ENCODE measurements around the gene RRN3. TPM values are rescaled to one million over a fixed set of nuclear protein-coding genes. Genes with fewer than 3 reads are reported as not detected.
"Not testable (repeated sequence)": the region's sequence is repeated elsewhere in the genome, so short reads cannot be mapped to it uniquely, and the experiment has no call there.

RRN3 gene
- total and polyA plus RNA-seq, 2 donors from 2014 or later, result 12.3 to 24.7 TPM

DNA sequence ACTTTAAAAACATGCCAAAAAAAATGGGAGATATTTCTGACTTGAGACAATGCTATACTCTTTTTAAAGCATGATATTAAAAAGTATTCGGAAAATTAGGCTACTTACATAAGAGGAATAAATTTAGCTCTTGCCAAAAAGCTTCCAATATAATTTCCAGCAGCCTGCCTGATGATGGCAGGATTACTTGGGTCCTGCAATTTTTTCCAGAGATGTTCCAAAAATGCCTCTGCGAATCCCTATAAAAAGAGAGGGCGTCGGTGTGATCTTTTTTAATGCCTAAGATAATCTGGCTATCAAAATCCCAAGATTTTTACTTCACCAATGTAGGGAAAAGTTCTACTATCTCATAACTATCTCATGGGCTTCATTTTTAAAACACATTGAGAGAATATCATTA lies 23.1 kb downstream of the RRN3 start:
- FAIRE-seq; H3K9me3 ChIP-seq (ENCODE audit: control insufficient read depth in 2 of 3, insufficient read depth in 1 of 3, low read length in 3 of 3); H3K4me3 ChIP-seq (ENCODE audit: low read length in 3 of 3); DNase-seq; intact Hi-C loops (cut with DNase I); H3K4me1 ChIP-seq (ENCODE audit: control insufficient read depth in 2 of 3, insufficient read depth in 2 of 3, low read depth in 1 of 3, low read length in 3 of 3); H3K9ac ChIP-seq (ENCODE audit: low read length in 3 of 3); H3K27ac ChIP-seq (ENCODE audit: low read depth in 2 of 2, low read length in 2 of 2); H3K27me3 ChIP-seq (ENCODE audit: control insufficient read depth, insufficient read depth, low read length): not testable (repeated sequence)
- peaks cover 4 to 35% (median 12%) of the 10 kb centered on the region in 3 donors for H3K36me3 ChIP-seq (ENCODE audit: control insufficient read depth in 2 of 3, insufficient read depth in 3 of 3, low read length in 3 of 3)

DNA sequence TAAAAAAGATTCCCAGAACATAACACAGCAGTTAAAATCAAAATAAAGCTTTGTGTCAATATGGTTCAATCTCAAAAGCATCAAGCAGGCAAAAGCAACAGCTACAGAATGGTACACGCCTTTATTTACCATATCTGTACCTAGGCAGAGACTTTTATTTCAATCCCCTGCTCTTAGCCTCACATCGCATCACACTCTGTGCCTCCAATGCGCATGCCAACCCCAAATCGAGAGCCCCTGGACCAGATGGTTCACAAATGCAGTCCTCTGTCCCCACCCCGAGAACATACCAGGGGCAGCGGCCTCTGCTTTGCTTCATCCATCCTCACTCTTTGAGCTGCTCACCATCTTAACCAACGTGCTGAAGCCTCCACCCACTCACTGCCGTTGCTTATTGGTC lies 27.4 kb downstream of the RRN3 start:
- H3K9ac ChIP-seq (ENCODE audit: low read length in 3 of 3); intact Hi-C loops (cut with DNase I); FAIRE-seq; DNase-seq; H3K4me3 ChIP-seq (ENCODE audit: low read length in 3 of 3); H3K27me3 ChIP-seq (ENCODE audit: control insufficient read depth, insufficient read depth, low read length); H3K9me3 ChIP-seq (ENCODE audit: control insufficient read depth in 2 of 3, insufficient read depth in 1 of 3, low read length in 3 of 3); H3K4me1 ChIP-seq (ENCODE audit: control insufficient read depth in 2 of 3, insufficient read depth in 2 of 3, low read depth in 1 of 3, low read length in 3 of 3); H3K27ac ChIP-seq (ENCODE audit: low read depth in 2 of 2, low read length in 2 of 2): not testable (repeated sequence)
- H3K36me3 ChIP-seq (ENCODE audit: control insufficient read depth in 2 of 3, insufficient read depth in 3 of 3, low read length in 3 of 3), result peaks cover 2 to 23% (median 7%) of the 10 kb centered on the region in 3 donors

DNA sequence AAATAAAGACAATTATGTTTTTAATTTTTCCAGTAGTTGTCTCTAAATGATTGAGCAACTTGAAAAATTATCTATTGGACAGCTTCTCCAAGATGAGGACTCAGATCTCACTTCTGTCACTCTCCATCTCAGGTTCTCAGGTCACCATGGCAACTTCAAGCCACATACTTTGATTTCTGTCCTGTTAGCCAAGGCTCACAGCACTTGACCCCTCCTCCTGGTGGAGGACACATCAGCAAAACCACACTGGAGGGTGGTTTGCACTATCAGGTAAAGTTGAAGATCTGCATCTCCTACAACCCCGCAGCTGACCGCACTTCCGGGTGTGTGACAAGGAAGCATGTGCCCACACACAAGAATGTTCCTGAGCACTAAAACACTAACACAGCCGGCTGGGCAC lies 28.1 kb downstream of the RRN3 start:
- not testable (repeated sequence) for DNase-seq, FAIRE-seq
- H3K36me3 ChIP-seq (ENCODE audit: control insufficient read depth in 2 of 3, insufficient read depth in 3 of 3, low read length in 3 of 3), result peaks cover 6 to 30% (median 12%) of the 10 kb centered on the region in 3 donors

DNA sequence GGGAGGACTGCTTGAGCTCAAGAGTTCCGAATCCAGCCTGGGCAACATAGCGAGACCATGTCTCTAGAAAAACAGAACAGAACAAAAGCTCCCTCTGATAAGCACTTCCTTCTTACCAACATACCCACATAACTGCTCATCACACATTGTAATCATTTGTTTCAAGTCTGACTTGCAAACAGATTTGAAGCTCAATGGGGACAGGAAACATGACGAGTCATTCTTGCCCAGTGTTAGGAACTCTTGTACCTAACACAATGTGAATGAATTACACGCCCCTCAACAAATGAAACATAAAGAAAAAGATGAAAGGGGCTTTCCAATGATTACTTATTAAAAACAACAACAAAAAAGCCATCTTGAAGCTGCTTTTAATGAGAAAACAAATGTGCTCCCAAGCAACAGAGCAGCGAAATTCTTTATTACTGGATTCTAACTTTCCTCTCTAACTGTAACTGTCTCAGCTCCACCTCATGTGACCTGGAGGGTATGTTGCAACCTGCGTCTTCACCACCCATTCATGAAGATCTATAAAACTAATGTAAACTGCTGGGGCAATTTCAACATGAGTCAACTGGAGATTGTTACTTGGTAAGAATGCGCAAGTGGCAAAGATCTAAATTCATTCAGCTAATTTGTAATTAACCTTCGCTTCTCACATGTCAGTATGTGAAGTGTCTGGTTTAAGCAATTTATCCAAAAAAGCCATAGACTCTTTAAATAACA lies 31.8 kb downstream of the RRN3 start:
- H3K4me1 ChIP-seq (ENCODE audit: control insufficient read depth in 2 of 3, insufficient read depth in 2 of 3, low read depth in 1 of 3, low read length in 3 of 3); H3K27ac ChIP-seq (ENCODE audit: low read depth in 2 of 2, low read length in 2 of 2); H3K9me3 ChIP-seq (ENCODE audit: control insufficient read depth in 2 of 3, insufficient read depth in 1 of 3, low read length in 3 of 3); H3K4me3 ChIP-seq (ENCODE audit: low read length in 3 of 3); H3K27me3 ChIP-seq (ENCODE audit: control insufficient read depth, insufficient read depth, low read length); H3K9ac ChIP-seq (ENCODE audit: low read length in 3 of 3); intact Hi-C loops (cut with DNase I); DNase-seq; FAIRE-seq: not testable (repeated sequence)
- peaks cover 15 to 33% (median 15%) of the 10 kb centered on the region in 3 donors for H3K36me3 ChIP-seq (ENCODE audit: control insufficient read depth in 2 of 3, insufficient read depth in 3 of 3, low read length in 3 of 3)

More for the DNA sequence above, 28.1 kb downstream of the RRN3 start:
- intact Hi-C loops (cut with DNase I); H3K4me1 ChIP-seq (ENCODE audit: control insufficient read depth in 2 of 3, insufficient read depth in 2 of 3, low read depth in 1 of 3, low read length in 3 of 3); H3K9ac ChIP-seq (ENCODE audit: low read length in 3 of 3); H3K9me3 ChIP-seq (ENCODE audit: control insufficient read depth in 2 of 3, insufficient read depth in 1 of 3, low read length in 3 of 3); H3K4me3 ChIP-seq (ENCODE audit: low read length in 3 of 3); H3K27ac ChIP-seq (ENCODE audit: low read depth in 2 of 2, low read length in 2 of 2); H3K27me3 ChIP-seq (ENCODE audit: control insufficient read depth, insufficient read depth, low read length): not testable (repeated sequence)

DNA sequence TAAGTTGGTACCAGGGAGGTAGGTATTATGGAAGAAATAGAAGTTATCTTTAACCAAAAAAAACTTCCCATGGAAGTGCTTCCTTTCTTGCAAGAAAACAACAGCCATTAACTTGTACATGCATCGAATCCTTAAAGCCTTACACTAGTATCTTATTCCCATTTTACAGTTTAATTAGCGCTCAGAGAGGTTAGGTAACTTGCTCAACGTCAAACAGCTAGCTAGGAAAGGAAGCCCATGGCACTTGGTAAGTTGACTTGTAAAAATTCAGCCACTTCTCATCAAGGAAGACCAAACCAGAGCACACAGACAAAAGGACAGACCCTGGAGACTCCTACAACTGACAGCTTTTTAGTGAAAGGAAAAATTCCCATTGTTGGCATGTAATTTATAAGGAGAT lies 34.7 kb downstream of the RRN3 start:
- TF ChIP-seq, protein P1, sequence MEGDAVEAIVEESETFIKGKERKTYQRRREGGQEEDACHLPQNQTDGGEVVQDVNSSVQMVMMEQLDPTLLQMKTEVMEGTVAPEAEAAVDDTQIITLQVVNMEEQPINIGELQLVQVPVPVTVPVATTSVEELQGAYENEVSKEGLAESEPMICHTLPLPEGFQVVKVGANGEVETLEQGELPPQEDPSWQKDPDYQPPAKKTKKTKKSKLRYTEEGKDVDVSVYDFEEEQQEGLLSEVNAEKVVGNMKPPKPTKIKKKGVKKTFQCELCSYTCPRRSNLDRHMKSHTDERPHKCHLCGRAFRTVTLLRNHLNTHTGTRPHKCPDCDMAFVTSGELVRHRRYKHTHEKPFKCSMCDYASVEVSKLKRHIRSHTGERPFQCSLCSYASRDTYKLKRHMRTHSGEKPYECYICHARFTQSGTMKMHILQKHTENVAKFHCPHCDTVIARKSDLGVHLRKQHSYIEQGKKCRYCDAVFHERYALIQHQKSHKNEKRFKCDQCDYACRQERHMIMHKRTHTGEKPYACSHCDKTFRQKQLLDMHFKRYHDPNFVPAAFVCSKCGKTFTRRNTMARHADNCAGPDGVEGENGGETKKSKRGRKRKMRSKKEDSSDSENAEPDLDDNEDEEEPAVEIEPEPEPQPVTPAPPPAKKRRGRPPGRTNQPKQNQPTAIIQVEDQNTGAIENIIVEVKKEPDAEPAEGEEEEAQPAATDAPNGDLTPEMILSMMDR (IDR thresholded peaks at IDR 0.05; ENCODE audit: borderline replicate concordance, extremely low read depth, insufficient read depth), result no peak
- H3K36me3 ChIP-seq (ENCODE audit: control insufficient read depth in 2 of 3, insufficient read depth in 3 of 3, low read length in 3 of 3), result peaks cover 13 to 33% (median 15%) of the 10 kb centered on the region in 3 donors
- no peaks in the 10 kb centered on the region for H3K9me3 ChIP-seq (ENCODE audit: control insufficient read depth in 2 of 3, insufficient read depth in 1 of 3, low read length in 3 of 3)
- H3K4me3 ChIP-seq (ENCODE audit: low read length in 3 of 3), result no peak overlapping the region
- DNase-seq (no peak), FAIRE-seq (no peak)
- intact Hi-C loops (cut with DNase I), result no loop called here
- H3K4me1 ChIP-seq (ENCODE audit: control insufficient read depth in 2 of 3, insufficient read depth in 2 of 3, low read depth in 1 of 3, low read length in 3 of 3), result peaks cover 0 to 3% (median 0%) of the 10 kb centered on the region in 3 donors
- H3K9ac ChIP-seq (ENCODE audit: low read length in 3 of 3), result no peak overlapping the region
- H3K27me3 ChIP-seq (ENCODE audit: control insufficient read depth, insufficient read depth, low read length), result no peaks in the 10 kb centered on the region
- no peak overlapping the region for H3K27ac ChIP-seq (ENCODE audit: low read depth in 2 of 2, low read length in 2 of 2)

Data from kidney (tissue), 14 donors.